ENCODE results near the gene ASTN2.

ASTN2 gene

DNA sequence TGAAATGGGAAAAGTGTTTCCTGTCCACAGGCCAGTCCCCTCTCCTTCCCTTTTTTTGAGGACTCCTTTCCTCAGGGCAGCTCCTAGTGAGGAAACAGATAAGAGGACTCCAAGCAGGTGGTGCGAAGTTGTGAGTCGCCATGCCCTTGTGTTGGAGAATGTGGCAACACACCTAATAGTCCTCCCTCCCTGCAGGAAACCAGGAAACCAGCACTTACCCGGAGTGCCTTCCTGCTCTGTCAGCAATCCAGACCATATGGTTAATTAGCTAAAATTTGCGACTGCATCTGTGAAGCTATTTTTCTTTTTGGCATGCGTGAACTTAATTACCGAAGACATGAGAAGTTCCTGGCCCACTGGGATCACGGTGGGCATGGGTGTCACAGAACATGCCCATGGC lies 657.8 kb downstream of the ASTN2 start:
- Histone ChIP-seq H3K4me3 (no peak overlapping the region), H3K27ac (no peak overlapping the region)
- DNase-seq (ENCODE audit: low spot score): no peak
- no peak for TF ChIP-seq CTCF (IDR thresholded peaks at IDR 0.05)

DNA sequence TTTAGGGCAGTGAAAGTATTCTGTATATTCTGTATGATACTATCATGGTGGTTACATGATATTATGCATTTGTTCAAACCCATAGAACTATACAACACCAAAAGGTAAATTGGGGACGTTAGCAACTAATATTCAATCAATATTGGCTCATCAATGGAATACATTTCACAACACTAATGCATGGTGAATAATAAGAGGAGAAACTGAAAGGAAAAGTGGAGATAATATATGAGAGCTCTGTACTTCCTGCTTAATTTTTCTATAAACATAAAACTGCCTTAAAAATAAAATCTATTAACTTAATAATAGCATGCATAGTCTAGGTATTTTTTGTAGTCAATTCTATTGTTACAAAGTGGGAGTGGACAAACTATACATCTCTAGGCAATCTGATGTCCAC lies 661.5 kb downstream of the ASTN2 start:
- no peak overlapping the region for H3K27ac ChIP-seq
- no peak overlapping the region for H3K4me3 ChIP-seq
- TF ChIP-seq CTCF (IDR thresholded peaks at IDR 0.05): no peak
- DNase-seq (ENCODE audit: low spot score): no peak

GRCh38 chr9:116750510-116750909 lies 664.3 kb downstream of the ASTN2 start:
- no peak overlapping the region for H3K27ac ChIP-seq
- DNase-seq (ENCODE audit: low spot score): no peak
- no peak for TF ChIP-seq CTCF (IDR thresholded peaks at IDR 0.05)
- no peak overlapping the region for H3K4me3 ChIP-seq

DNA sequence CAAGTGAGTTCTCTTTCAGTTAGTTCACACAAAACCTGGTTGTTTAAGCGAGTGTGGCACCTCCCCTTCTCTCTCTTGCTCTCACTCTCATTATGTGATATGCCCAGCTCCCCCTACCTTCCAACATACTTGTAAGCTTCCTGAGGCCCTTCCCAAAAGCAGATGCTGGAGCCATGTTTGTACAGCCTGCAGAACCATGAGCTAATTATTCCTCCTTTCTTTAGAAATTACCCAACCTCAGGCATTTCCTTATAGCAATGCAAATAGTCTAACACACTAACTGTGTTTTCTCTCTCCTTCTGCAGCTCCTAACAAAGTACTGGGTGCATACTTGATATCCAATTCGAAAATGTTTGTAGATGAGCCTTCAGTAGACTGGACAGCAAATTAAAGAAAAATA lies 665.1 kb downstream of the ASTN2 start:
- no peak for DNase-seq (ENCODE audit: low spot score)
- H3K4me3 ChIP-seq: no peak overlapping the region
- no peak overlapping the region for H3K27ac ChIP-seq
- no peak for TF ChIP-seq CTCF (IDR thresholded peaks at IDR 0.05)

DNA sequence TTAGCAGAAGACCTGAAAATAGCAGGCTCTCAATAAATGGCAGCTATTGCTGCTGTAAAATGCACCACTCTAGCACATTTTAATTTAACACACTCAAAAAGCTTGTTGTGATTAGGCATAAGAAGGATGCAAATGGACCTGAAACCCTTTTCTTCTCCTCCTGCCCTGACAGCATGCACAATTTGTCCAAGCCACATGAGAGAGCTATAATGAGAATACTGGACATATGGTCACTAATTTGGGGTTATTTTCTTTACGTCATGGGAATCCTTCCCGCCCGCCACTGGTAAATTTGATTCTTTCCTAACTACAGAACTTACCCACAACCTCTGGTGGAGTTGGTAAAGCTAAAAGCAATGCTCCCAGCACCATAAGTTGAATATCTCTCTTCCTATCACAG lies 665.7 kb downstream of the ASTN2 start:
- Histone ChIP-seq H3K27ac (no peak overlapping the region), H3K4me3 (no peak overlapping the region)
- no peak for DNase-seq (ENCODE audit: low spot score)
- TF ChIP-seq CTCF (IDR thresholded peaks at IDR 0.05): no peak

- Histone ChIP-seq H3K27ac (no peak overlapping the region), H3K4me3 (no peak overlapping the region)
- no peak for TF ChIP-seq CTCF (IDR thresholded peaks at IDR 0.05)
- no peak for DNase-seq (ENCODE audit: low spot score)
Measured at GRCh38 chr9:116741742-116742141, 673.1 kb downstream of the ASTN2 start.

GRCh38 chr9:116741086-116741740 lies 673.6 kb downstream of the ASTN2 start:
- no peak for TF ChIP-seq CTCF (IDR thresholded peaks at IDR 0.05)
- no peak for DNase-seq (ENCODE audit: low spot score)
- Histone ChIP-seq H3K27ac (no peak overlapping the region), H3K4me3 (no peak overlapping the region)
